Effector memory CD8-positive, alpha-beta T cell (primary cell): ENCODE data around the gene CHD2.

Experiments used
- ATAC-seq: fragments of 150-1000 bp; cut with Tn5 transposase; replicated peaks from 2 replicates; pipeline ENCODE4 v1.10.0; 2021; ENCODE audit warnings: mild to moderate bottlenecking, moderate library complexity
- DNase-seq, 3 experiments: peaks; one replicate each; pipeline ENCODE4 v3.0.0; 2021
- H3K27ac Mint-ChIP-seq, 2 donors: one replicate each; pipeline ENCODE4 v1.8.0; 2022; ENCODE audit warnings: mild to moderate bottlenecking in 2 of 2, mixed read lengths in 2 of 2, moderate library complexity in 2 of 2
- H3K27me3 Mint-ChIP-seq, 2 donors: one replicate each; pipeline ENCODE4 v1.8.0; 2022; ENCODE audit warnings: mixed read lengths in 2 of 2
- H3K36me3 Mint-ChIP-seq: one replicate; pipeline ENCODE4 v1.8.0; 2022; ENCODE audit warnings: mild to moderate bottlenecking, moderate library complexity, mixed read lengths; ENCODE audit not compliant: insufficient read depth
- H3K4me1 Mint-ChIP-seq, 2 donors: one replicate each; pipeline ENCODE4 v1.8.0; 2022; ENCODE audit warnings: low read depth in 2 of 2, mixed read lengths in 2 of 2
- H3K4me3 Mint-ChIP-seq, 2 donors: one replicate each; pipeline ENCODE4 v1.8.0; 2022; ENCODE audit warnings: mild to moderate bottlenecking in 2 of 2, mixed read lengths in 2 of 2, moderate library complexity in 2 of 2
- H3K9me3 Mint-ChIP-seq, 2 donors: one replicate each; pipeline ENCODE4 v1.8.0; 2022; ENCODE audit warnings: mixed read lengths in 2 of 2

The CHD2 gene

GRCh38 chr15:93018574-93018973 lies 118.5 kb downstream of the CHD2 start:
- Mint-ChIP-seq H3K4me3 (no peak overlapping the region), H3K27me3 (no peaks in the 10 kb centered on the region), H3K9me3 (no peaks in the 10 kb centered on the region), H3K4me1 (peaks cover 33 to 40% of the 10 kb centered on the region in 2 donors), H3K27ac (peak overlapping the region; percentile 7 to 88), H3K36me3 (peaks cover 98% of the 10 kb centered on the region)
- ATAC-seq (no peak), DNase-seq (no peak)

- ATAC-seq (no peak), DNase-seq (no peak)
- Mint-ChIP-seq H3K4me3 (no peak overlapping the region), H3K4me1 (peaks cover 34 to 39% of the 10 kb centered on the region in 2 donors), H3K27me3 (no peaks in the 10 kb centered on the region), H3K9me3 (no peaks in the 10 kb centered on the region), H3K27ac (peak overlapping the region; percentile 7 to 88), H3K36me3 (peaks cover 98% of the 10 kb centered on the region)
Observed at GRCh38 chr15:93019090-93019489, 119.0 kb downstream of the CHD2 start.

DNA sequence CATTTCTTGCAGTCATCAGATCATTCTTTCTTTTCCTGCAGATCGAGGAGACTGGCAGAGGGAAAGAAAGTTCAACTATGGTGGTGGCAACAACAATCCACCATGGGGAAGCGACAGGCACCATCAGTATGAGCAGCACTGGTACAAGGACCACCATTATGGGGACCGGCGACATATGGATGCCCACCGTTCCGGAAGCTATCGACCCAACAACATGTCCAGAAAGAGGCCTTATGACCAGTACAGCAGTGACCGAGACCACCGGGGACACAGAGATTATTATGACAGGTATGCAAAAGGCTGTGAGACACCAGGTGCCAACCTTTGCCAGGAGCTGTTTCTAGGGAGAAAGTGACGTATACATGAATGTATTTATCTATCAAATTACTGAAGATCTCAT lies 119.8 kb downstream of the CHD2 start:
- Mint-ChIP-seq H3K27me3 (no peaks in the 10 kb centered on the region), H3K9me3 (no peaks in the 10 kb centered on the region), H3K4me3 (no peak overlapping the region), H3K4me1 (peaks cover 41 to 47% of the 10 kb centered on the region in 2 donors), H3K27ac (peak overlapping the region; percentile 74 to 88), H3K36me3 (peaks cover 98% of the 10 kb centered on the region)
- no peak for DNase-seq
- ATAC-seq: no peak

GRCh38 chr15:93020976-93021772 lies 121.0 kb downstream of the CHD2 start:
- peak; percentile 10 for ATAC-seq
- H3K27ac Mint-ChIP-seq: peak overlapping the region; percentile 74 to 88
- no peaks in the 10 kb centered on the region for H3K27me3 Mint-ChIP-seq
- DNase-seq: no peak
- H3K4me1 Mint-ChIP-seq: peaks cover 48 to 58% of the 10 kb centered on the region in 2 donors
- no peak overlapping the region for H3K4me3 Mint-ChIP-seq
- peaks cover 98% of the 10 kb centered on the region for H3K36me3 Mint-ChIP-seq
- no peaks in the 10 kb centered on the region for H3K9me3 Mint-ChIP-seq

DNA sequence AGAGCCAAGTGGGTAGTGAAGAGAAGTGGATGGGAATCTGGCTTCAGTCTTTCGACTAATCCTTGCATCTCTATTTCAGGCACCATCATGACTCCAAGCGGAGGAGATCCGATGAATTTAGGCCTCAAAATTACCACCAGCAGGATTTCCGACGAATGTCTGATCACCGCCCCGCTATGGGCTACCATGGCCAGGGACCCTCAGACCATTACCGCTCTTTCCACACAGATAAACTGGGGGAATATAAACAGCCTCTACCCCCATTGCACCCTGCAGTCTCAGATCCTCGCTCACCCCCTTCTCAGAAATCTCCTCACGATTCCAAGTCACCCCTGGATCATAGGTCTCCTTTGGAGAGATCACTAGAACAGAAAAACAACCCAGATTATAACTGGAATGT lies 124.2 kb downstream of the CHD2 start:
- H3K4me1 Mint-ChIP-seq: peaks cover 50 to 54% of the 10 kb centered on the region in 2 donors

GRCh38 chr15:93024716-93025624 lies 124.8 kb downstream of the CHD2 start:
- DNase-seq: no peak
- H3K27ac Mint-ChIP-seq: peak overlapping the region; percentile 89 to 91
- ATAC-seq: no peak
- peaks cover 91% of the 10 kb centered on the region for H3K36me3 Mint-ChIP-seq
- peaks cover 55 to 59% of the 10 kb centered on the region in 2 donors for H3K4me1 Mint-ChIP-seq
- no peaks in the 10 kb centered on the region for H3K27me3 Mint-ChIP-seq
- H3K4me3 Mint-ChIP-seq: peak overlapping the region; percentile 43 to 57
- no peaks in the 10 kb centered on the region for H3K9me3 Mint-ChIP-seq

More for the DNA sequence above, 124.2 kb downstream of the CHD2 start:
- DNase-seq (no peak), ATAC-seq (no peak)
- H3K27me3 Mint-ChIP-seq: no peaks in the 10 kb centered on the region
- H3K4me3 Mint-ChIP-seq: peak overlapping the region; percentile 43 to 57
- peaks cover 92% of the 10 kb centered on the region for H3K36me3 Mint-ChIP-seq
- H3K9me3 Mint-ChIP-seq: no peaks in the 10 kb centered on the region
- peak overlapping the region; percentile 89 to 91 for H3K27ac Mint-ChIP-seq

DNA sequence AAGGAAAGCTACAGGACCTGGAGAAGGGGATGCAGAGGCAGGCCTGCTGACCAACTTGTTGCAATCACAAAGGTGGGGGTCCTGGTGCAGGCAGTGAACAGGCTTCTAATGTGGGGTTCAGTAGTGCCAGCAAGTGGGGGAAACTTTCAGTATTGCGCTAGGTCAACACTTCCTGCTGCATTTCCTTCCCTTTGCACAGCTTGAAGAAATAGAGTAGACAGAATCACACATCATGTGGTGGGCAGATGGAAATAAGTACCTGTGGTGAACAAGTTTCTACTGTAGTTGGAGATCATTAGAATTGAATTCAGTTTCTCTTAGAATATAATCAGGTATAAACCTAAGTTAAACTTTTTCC lies 125.5 kb downstream of the CHD2 start:
- Mint-ChIP-seq H3K4me3 (peak overlapping the region; percentile 40 to 43), H3K36me3 (peaks cover 85% of the 10 kb centered on the region), H3K9me3 (no peaks in the 10 kb centered on the region), H3K27me3 (no peaks in the 10 kb centered on the region), H3K27ac (peak overlapping the region; percentile 89 to 91), H3K4me1 (peaks cover 56 to 60% of the 10 kb centered on the region in 2 donors)
- ATAC-seq (peak; percentile 57), DNase-seq (no peak)

- Mint-ChIP-seq H3K36me3 (peaks cover 77% of the 10 kb centered on the region), H3K27me3 (no peaks in the 10 kb centered on the region), H3K4me1 (peaks cover 52 to 61% of the 10 kb centered on the region in 2 donors), H3K4me3 (no peak overlapping the region), H3K27ac (peak overlapping the region; percentile 89 to 91), H3K9me3 (no peaks in the 10 kb centered on the region)
- DNase-seq: no peak
- no peak for ATAC-seq
Observed at GRCh38 chr15:93026380-93026817, 126.3 kb downstream of the CHD2 start.

DNA sequence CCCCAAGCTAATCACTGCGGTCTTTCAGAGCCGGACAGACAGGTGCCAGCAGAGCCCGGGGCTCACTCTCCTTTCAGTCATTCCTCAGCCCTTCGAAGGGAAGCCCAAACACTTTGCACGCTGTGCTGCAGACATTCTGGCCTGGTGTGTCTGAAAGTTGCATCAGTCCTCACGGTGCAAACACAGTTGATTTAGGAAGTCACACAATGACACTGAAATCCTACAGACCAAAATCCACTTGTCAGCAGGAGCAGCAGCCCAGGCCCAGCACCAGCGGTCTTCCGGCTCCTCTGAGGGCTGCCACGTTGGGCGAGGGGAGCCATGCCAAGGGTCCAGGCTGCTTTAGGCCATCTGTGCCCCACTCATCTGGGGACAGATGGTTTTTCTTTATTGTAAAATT lies 127.3 kb downstream of the CHD2 start:
- no peak for DNase-seq
- Mint-ChIP-seq H3K9me3 (no peaks in the 10 kb centered on the region), H3K36me3 (peaks cover 68% of the 10 kb centered on the region), H3K4me3 (no peak overlapping the region), H3K27ac (peak overlapping the region in 1 of 2 donors; percentile 89), H3K27me3 (no peaks in the 10 kb centered on the region), H3K4me1 (peaks cover 45 to 56% of the 10 kb centered on the region in 2 donors)
- ATAC-seq: no peak

DNA sequence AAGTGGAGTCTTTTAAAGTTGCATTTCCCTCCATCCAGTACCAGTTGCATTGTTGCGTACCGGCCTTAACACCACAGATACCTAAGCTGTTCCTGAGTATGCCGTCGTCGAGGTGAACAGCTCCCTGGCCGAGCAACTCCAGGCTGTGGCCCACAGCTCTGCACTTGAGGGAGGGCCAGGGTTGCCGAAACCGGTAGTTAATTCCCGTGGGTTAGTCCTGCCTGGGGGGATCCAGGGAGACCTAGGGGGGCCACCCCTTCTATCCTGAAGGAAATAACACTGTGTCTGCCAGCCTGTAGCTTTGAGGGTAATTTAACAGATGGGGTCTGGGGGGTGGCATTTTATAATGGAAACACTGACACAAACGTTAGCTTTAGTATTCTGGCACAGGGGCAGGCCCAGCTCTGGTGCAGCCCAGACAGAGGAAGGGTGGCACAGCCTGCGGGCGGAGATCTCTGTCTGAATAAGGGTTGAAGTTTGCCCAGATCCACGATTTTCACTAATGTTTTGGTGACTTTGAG lies 128.0 kb downstream of the CHD2 start:
- H3K27ac Mint-ChIP-seq: peak overlapping the region; percentile 31 to 49
- H3K4me3 Mint-ChIP-seq: peak overlapping the region in 1 of 2 donors; percentile 5
- H3K36me3 Mint-ChIP-seq: peaks cover 61% of the 10 kb centered on the region
- no peaks in the 10 kb centered on the region for H3K9me3 Mint-ChIP-seq
- H3K4me1 Mint-ChIP-seq: peaks cover 37 to 49% of the 10 kb centered on the region in 2 donors
- DNase-seq (no peak), ATAC-seq (no peak)
- no peaks in the 10 kb centered on the region for H3K27me3 Mint-ChIP-seq

DNA sequence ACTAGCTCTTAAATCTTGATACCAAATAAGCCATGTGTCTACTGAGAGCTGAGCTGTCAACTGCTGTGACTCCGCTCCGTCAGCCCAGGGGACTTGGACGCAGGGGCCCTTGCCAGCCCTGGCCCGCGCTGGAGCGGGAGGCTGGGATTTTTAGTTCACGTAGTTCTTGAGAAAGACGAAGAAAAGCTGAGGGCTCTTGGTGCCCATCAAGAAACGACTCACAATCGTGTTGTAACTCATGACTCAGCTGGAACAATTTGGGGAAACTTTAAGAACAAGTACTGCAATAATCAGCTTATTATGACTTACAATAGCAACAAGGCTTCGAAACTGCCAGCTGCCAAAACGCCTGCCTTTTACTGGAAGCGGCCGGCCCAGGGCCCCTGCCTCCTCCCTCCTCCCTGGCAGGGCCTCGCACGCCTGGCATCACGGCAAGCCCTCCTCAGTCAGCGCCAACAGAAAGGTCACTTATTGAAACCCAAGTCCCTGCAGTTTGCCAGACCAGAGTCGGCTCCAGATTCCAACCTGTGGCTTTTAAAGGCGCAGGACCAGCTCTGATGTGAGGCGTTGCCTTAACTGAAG lies 128.6 kb downstream of the CHD2 start:
- no peak for DNase-seq
- Mint-ChIP-seq H3K4me1 (peaks cover 35 to 43% of the 10 kb centered on the region in 2 donors), H3K27me3 (no peaks in the 10 kb centered on the region), H3K27ac (peak overlapping the region; percentile 31 to 49), H3K36me3 (peaks cover 55% of the 10 kb centered on the region), H3K4me3 (no peak overlapping the region), H3K9me3 (no peaks in the 10 kb centered on the region)
- ATAC-seq: no peak

GRCh38 chr15:93029214-93029835 lies 129.2 kb downstream of the CHD2 start:
- peak overlapping the region; percentile 63 to 79 for H3K27ac Mint-ChIP-seq
- no peak overlapping the region for H3K4me3 Mint-ChIP-seq
- H3K4me1 Mint-ChIP-seq: peaks cover 34 to 43% of the 10 kb centered on the region in 2 donors
- H3K27me3 Mint-ChIP-seq: no peaks in the 10 kb centered on the region
- ATAC-seq: no peak
- DNase-seq: no peak
- no peaks in the 10 kb centered on the region for H3K9me3 Mint-ChIP-seq
- H3K36me3 Mint-ChIP-seq: peaks cover 49% of the 10 kb centered on the region
